GM12801 (cell line): ENCODE results near the gene GPC6.

Source experiments
- TF ChIP-seq, protein P1 (sequence below): IDR thresholded peaks from one replicate; pipeline ENCODE4 v1.5.1; 2011; ENCODE audit warnings: control low read depth; ENCODE audit not compliant: insufficient read length; ENCODE audit errors: extremely low read depth

Gene GPC6

DNA sequence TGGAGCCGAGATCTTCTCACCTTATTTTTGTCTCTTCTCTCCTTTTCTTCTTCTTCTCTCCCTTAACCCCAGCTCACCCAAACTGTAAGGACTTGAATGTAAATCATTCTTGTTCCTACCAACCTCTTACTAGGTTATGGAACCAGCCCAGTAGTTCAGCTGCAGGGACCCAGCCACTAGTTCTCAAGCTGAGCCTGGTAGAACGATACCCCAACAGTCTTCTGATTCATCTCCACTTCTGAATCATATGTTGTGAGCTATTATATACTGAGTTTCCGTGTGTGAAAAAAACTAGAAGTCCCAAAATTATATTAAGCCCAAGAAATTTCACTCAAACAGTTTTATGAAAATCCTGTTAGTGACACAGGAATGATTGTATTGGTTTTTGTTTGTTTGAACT lies 1185.1 kb downstream of the GPC6 start:
- TF ChIP-seq, protein P1, sequence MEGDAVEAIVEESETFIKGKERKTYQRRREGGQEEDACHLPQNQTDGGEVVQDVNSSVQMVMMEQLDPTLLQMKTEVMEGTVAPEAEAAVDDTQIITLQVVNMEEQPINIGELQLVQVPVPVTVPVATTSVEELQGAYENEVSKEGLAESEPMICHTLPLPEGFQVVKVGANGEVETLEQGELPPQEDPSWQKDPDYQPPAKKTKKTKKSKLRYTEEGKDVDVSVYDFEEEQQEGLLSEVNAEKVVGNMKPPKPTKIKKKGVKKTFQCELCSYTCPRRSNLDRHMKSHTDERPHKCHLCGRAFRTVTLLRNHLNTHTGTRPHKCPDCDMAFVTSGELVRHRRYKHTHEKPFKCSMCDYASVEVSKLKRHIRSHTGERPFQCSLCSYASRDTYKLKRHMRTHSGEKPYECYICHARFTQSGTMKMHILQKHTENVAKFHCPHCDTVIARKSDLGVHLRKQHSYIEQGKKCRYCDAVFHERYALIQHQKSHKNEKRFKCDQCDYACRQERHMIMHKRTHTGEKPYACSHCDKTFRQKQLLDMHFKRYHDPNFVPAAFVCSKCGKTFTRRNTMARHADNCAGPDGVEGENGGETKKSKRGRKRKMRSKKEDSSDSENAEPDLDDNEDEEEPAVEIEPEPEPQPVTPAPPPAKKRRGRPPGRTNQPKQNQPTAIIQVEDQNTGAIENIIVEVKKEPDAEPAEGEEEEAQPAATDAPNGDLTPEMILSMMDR = no peak

DNA sequence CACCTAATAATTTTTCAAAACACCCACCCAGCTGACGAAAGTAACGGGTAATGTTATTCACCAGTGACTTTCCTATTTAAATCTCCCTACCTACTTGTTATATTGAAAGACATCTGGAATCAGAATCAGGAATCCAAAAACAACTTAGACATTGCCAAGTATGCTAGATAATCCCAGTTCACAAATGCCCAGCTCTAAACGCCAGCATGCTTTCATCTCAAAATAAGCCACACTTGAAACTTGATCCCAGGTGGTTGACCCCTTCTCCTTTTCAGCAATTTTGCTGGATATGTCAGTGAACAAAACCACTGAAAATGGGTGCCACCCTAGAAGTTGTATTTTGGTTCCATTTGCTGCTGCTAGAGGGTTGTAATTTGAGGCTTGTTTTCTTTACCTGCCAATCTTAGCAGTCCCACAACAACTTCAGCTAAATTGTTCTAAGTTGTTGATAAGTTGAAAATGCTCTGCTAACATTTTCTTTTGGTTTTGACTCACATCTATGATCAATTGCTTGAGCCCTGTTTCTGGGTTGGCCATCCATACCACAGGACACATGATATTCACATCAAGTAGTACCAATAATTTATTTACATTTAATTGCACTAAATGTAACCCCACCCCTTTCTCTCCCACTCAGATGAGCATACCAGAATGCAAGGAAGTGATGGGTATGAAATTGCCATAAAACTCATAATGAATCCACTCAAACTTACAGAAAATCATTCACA lies 1186.4 kb downstream of the GPC6 start:
- TF ChIP-seq, protein P1 = no peak

DNA sequence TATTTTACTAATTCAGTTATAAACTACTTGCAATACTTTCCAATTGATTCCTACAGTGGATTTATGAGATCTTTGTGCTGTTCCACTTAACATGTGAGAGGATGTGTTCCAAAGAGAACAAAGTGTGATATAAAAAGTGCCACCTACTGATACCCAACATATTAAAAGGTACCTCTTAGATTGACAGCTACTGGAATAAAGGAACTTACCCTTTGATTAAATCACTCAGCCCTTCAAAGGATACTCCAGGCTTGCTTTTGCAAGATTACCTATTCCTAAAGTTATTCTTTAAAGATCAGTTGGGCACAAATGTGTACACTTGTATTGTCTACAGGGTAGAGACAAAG lies 1187.0 kb downstream of the GPC6 start:
- TF ChIP-seq, protein P1 = no peak

DNA sequence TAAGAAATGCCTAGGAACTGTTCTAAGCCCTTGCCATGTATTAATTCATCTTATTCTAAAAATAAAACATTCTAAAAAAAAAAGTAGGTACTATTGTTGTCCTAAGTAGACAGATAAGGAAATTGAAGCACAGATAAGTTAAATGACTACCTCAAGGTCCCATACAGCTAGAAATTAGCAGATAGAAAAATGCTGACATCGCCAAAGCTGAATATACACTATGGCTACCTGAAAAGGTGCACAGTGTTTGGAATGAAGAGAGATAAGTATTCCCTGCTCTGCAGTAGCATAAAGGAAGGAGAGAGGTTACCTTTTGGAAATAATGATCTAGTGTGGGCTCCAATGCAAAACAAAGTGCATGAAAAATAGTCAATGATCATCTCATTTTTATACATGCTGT lies 1187.5 kb downstream of the GPC6 start:
- TF ChIP-seq, protein P1 = no peak

DNA sequence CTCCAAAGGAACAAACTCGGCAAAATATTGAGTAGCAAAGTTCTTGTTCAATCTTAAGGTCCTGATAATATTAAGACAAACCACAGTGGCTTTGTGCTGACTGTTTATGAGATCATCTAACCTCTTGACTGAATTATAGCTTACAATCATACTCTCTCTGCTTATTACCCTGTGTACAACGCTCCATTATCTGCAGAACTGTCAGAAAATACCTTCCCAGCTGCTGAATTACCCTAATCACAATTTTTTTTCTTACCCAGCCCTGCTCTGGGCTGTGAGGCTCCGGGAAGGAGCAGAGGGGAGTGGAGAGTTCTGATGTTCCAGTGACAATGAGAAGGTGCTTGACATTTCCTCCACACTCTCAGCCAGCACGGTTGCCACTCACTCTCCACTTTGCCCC lies 1188.1 kb downstream of the GPC6 start:
- TF ChIP-seq, protein P1 = no peak

DNA sequence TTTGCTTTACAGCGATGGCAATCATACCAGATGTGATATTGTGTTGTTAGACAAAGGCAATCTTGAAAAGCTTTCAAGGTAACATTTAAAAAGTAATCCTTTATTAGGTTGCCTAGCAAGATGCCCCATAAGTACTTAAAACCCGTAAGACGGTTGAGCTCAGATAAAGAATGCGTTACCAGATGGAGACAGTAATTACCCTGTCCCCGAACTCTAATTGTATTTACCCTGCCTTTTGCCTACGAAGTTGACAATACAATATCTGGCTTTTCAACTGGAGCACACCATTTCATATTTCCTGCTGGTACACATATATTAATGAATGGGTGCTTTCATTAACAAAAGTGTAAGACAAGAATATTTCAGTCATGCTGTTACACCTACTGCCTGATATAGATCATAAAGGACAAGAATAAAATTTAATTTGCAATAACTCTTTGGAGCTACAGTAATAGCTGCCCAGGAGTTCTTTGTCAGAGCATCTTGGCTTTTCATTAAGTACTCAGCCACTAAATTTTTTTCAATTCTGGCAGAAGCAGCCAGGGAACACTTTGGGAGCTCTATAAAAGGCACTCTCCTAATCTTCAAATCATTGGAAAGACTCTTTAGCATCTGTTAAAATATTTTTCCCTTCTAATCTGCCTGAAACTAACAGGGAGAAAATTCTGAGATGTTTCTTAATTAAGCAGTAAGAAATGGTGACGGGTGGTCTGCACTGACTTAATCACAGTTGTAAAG lies 1189.1 kb downstream of the GPC6 start:
- TF ChIP-seq, protein P1 = no peak

DNA sequence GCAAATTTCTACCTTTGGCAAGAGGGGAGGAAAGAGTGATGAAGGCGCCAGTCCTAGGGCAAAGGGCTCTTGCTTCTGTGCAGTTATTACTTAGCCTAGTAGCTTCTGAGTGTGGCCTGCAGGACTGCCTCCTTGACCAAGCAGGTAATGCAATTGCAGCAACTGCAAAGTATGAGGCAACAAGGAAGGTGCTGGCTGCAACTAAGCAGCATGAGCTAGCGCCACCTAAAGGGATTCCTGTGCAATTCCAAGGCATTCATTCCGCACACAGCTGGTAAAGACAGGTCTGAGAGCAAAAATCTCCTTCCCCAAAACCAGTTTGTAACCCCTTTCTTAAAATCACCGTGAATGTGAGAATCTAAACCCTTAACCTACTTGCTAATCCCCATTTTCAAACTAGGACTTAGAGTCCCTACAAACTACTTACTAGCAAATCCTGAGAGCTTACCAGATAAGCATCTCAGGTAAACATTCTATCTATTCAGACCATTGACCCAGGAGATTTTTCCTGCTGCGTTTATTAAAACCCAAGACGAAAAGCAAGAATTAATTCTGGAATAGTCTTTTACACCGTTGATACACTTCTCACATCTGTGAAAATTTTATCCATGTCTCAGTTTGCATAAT lies 1190.0 kb downstream of the GPC6 start:
- TF ChIP-seq, protein P1 = no peak
